GM12865 (cell line): Measurements from ENCODE around the gene CHORDC1.

Experiments
- DNase-seq: peaks from one replicate; pipeline ENCODE4 v3.0.0; 2010; ENCODE audit warnings: low read depth
- H3K4me3 ChIP-seq: 2 replicates; pipeline ENCODE4 v1.5.1; 2011; ENCODE audit warnings: mild to moderate bottlenecking, low read depth, low read length, control low read depth
- CTCF ChIP-seq: IDR thresholded peaks from 2 replicates; pipeline ENCODE4 v1.5.1; 2011; ENCODE audit warnings: low read length, control low read depth, low read depth, inconsistent platforms; ENCODE audit not compliant: insufficient read depth; ENCODE audit errors: missing control alignments

Gene CHORDC1

GRCh38 chr11:90222459-90223247 lies at the start of gene CHORDC1:
Gene CHORDC1, minus strand, starts transcription at chr11:90223049. Its CDS starts 95 bp downstream, at chr11:90222954.
- no peak for TF ChIP-seq CTCF
- H3K4me3 ChIP-seq: peak within 1 kb of the TSS; percentile 67
- DNase-seq: peak; percentile 94

- no peak for TF ChIP-seq CTCF
- DNase-seq: no peak
- no peak overlapping the region for H3K4me3 ChIP-seq
Observed at GRCh38 chr11:90257158-90257525, 34.3 kb upstream of the CHORDC1 start.

GRCh38 chr11:90256404-90257157 lies 33.7 kb upstream of the CHORDC1 start:
- no peak for DNase-seq
- H3K4me3 ChIP-seq: no peak overlapping the region
- TF ChIP-seq CTCF: no peak

- no peak overlapping the region for H3K4me3 ChIP-seq
- no peak for TF ChIP-seq CTCF
- no peak for DNase-seq
Observed at GRCh38 chr11:90254065-90254464, 31.2 kb upstream of the CHORDC1 start.

GRCh38 chr11:90252053-90252452 lies 29.2 kb upstream of the CHORDC1 start:
- TF ChIP-seq CTCF: no peak

GRCh38 chr11:90251599-90251998 lies 28.8 kb upstream of the CHORDC1 start:
- no peak overlapping the region for H3K4me3 ChIP-seq
- no peak for TF ChIP-seq CTCF
- DNase-seq: no peak

More at GRCh38 chr11:90252053-90252452, 29.2 kb upstream of the CHORDC1 start:
- H3K4me3 ChIP-seq: no peak overlapping the region
- DNase-seq: no peak
